HepG2 (cell line): ENCODE results near the gene ZNF888. TPM values are rescaled to one million over a fixed set of nuclear protein-coding genes. Genes with fewer than 3 reads are reported as not detected.
A peak's percentile ranks its signal among the peaks of the same experiment; 100 is the strongest.

Experiments
- AHR ChIP-seq: IDR thresholded peaks from 2 replicates; pipeline ENCODE4 v1.6.1; 2018; ENCODE audit warnings: missing genetic modification reagents, missing compliant biosample characterization
- AKAP8 ChIP-seq: sonication (generic); formaldehyde crosslinking; IDR thresholded peaks from 2 replicates; pipeline ENCODE4 v1.5.1; 2020; ENCODE audit warnings: mild to moderate bottlenecking, missing genetic modification reagents
- DMAP1 ChIP-seq: IDR thresholded peaks from 2 replicates; pipeline ENCODE4 v1.6.1; 2016
- ELF3 ChIP-seq: IDR thresholded peaks from 2 replicates; pipeline ENCODE4 v1.6.1; 2016; ENCODE audit warnings: missing genetic modification reagents, missing compliant biosample characterization
- EP300 ChIP-seq, 3 experiments: sonication (generic) in 1 of 3; formaldehyde crosslinking in 1 of 3; IDR thresholded peaks; 2 replicates each; pipeline versions ENCODE4 v1.5.1 to v1.6.1; 2011 to 2020; ENCODE audit warnings: low read depth in 2 of 3, low read length in 2 of 3, borderline replicate concordance in 1 of 3, improper control_type of control experiment in 1 of 3, mild to moderate bottlenecking in 1 of 3, missing genetic modification reagents in 1 of 3, moderate library complexity in 1 of 3
- FOXA3 ChIP-seq: IDR thresholded peaks from 2 replicates; pipeline ENCODE4 v1.6.1; 2016; ENCODE audit warnings: missing genetic modification reagents, missing compliant biosample characterization
- IKZF4 ChIP-seq: sonication (generic); formaldehyde crosslinking; IDR thresholded peaks from 2 replicates; pipeline ENCODE4 v1.5.1; 2020; ENCODE audit warnings: borderline replicate concordance, mild to moderate bottlenecking, low read depth, missing genetic modification reagents; ENCODE audit errors: not compliant biosample characterization
- MEF2D ChIP-seq: sonication (generic); formaldehyde crosslinking; IDR thresholded peaks from 2 replicates; pipeline ENCODE4 v1.5.1; 2020; ENCODE audit warnings: mild to moderate bottlenecking, missing genetic modification reagents
- NFIC ChIP-seq: IDR thresholded peaks from 2 replicates; pipeline ENCODE4 v1.6.1; 2012; ENCODE audit warnings: mild to moderate bottlenecking, low read length, inconsistent platforms
- NFKBIZ ChIP-seq: IDR thresholded peaks from 2 replicates; pipeline ENCODE4 v1.6.1; 2018; ENCODE audit warnings: missing genetic modification reagents, missing compliant biosample characterization
- RBFOX2 ChIP-seq: fragments of 200-400 bp; formaldehyde crosslinking; IDR thresholded peaks from 2 replicates; pipeline ENCODE4 v1.6.1; 2017; ENCODE audit warnings: low read depth, mild to moderate bottlenecking, low read length
- SPEN ChIP-seq: sonication (generic); formaldehyde crosslinking; IDR thresholded peaks from 2 replicates; pipeline ENCODE4 v1.5.1; 2020; ENCODE audit warnings: low read depth, mild to moderate bottlenecking, missing genetic modification reagents
- TAF1 ChIP-seq: sonication (generic); formaldehyde crosslinking; IDR thresholded peaks from 2 replicates; pipeline ENCODE4 v1.4.0; 2020; ENCODE audit warnings: missing genetic modification reagents
- TCF12 ChIP-seq, 2 experiments: fragments of 450-650 bp in 1 of 2; sonication (generic) in 1 of 2; formaldehyde crosslinking in 1 of 2; IDR thresholded peaks; 2 replicates each; pipeline versions ENCODE4 v1.6.1 to v1.8.0; 2017 to 2022; ENCODE audit warnings: antibody characterized with exemption in 1 of 2, mild to moderate bottlenecking in 1 of 2, missing genetic modification reagents in 1 of 2, moderate library complexity in 1 of 2
- TOE1 ChIP-seq: sonication (generic); formaldehyde crosslinking; IDR thresholded peaks from 2 replicates; pipeline ENCODE4 v1.4.0; 2020; ENCODE audit warnings: mild to moderate bottlenecking, missing genetic modification reagents
- ZFY ChIP-seq: sonication (generic); formaldehyde crosslinking; IDR thresholded peaks from 2 replicates; pipeline ENCODE4 v1.4.0; 2020; ENCODE audit warnings: missing genetic modification reagents
- ZNF207 ChIP-seq: fragments of 450-650 bp; IDR thresholded peaks from 2 replicates; pipeline ENCODE4 v1.6.1; 2016; ENCODE audit warnings: antibody characterized with exemption, borderline replicate concordance
- ZNF354B ChIP-seq: sonication (generic); formaldehyde crosslinking; IDR thresholded peaks from 2 replicates; pipeline ENCODE4 v1.8.0; 2022; ENCODE audit warnings: mild to moderate bottlenecking, missing genetic modification reagents
- polyA plus RNA-seq, 8 experiments: library from polyadenylated mRNA; depleted of rRNA in 3 of 8; stranded (reverse) in 7 of 8; unstranded in 1 of 8; fragments of >200 nt; fragmentation: Illumina TruSeq in 4 of 8; extraction: Trizol in 4 of 8; gene quantifications; 2 replicates each; pipeline versions ENCODE4 v1.2.1 to v1.2.3, GENCODE V29; 2011 to 2016; ENCODE audit warnings: low read depth in 4 of 8, missing spikeins in 1 of 8, mixed read lengths in 1 of 8; ENCODE audit not compliant: insufficient read depth in 1 of 8
- total RNA-seq, 5 experiments: library from RNA; depleted of rRNA; stranded (reverse); fragments of >200 nt; fragmentation: Illumina TruSeq; extraction: Trizol; gene quantifications; 2 replicates each; pipeline ENCODE4 v1.2.3, GENCODE V29; 2016; ENCODE audit warnings: low read depth in 1 of 5
- TF ChIP-seq, protein P1 (sequence below): sonication (generic); IDR thresholded peaks from 2 replicates; pipeline ENCODE4 v1.6.1; 2016; ENCODE audit warnings: low read depth, borderline replicate concordance
- TF ChIP-seq, protein P2 (sequence below): sonication (generic); formaldehyde crosslinking; IDR thresholded peaks from 2 replicates; pipeline ENCODE4 v1.4.0; 2020; ENCODE audit warnings: mild to moderate bottlenecking, missing genetic modification reagents
- TF ChIP-seq, protein P3 (sequence below): sonication (generic); formaldehyde crosslinking; IDR thresholded peaks from 2 replicates; pipeline ENCODE4 v1.8.0; 2022; ENCODE audit warnings: low read depth, missing genetic modification reagents
- TF ChIP-seq, protein P4 (sequence below): sonication (generic); formaldehyde crosslinking; conservative IDR thresholded peaks from 2 replicates; pipeline ENCODE4 v1.8.1; 2023; ENCODE audit warnings: missing genetic modification reagents
- TF ChIP-seq, protein P5 (sequence below): IDR thresholded peaks from 2 replicates; pipeline ENCODE4 v1.6.1; 2016

ZNF888 gene
- total and polyA plus RNA-seq, 2 of the 13 experiments (the other 11 are each of a cell fraction or from before 2014, with no cell fraction given), result 1.7 to 7.6 TPM

DNA sequence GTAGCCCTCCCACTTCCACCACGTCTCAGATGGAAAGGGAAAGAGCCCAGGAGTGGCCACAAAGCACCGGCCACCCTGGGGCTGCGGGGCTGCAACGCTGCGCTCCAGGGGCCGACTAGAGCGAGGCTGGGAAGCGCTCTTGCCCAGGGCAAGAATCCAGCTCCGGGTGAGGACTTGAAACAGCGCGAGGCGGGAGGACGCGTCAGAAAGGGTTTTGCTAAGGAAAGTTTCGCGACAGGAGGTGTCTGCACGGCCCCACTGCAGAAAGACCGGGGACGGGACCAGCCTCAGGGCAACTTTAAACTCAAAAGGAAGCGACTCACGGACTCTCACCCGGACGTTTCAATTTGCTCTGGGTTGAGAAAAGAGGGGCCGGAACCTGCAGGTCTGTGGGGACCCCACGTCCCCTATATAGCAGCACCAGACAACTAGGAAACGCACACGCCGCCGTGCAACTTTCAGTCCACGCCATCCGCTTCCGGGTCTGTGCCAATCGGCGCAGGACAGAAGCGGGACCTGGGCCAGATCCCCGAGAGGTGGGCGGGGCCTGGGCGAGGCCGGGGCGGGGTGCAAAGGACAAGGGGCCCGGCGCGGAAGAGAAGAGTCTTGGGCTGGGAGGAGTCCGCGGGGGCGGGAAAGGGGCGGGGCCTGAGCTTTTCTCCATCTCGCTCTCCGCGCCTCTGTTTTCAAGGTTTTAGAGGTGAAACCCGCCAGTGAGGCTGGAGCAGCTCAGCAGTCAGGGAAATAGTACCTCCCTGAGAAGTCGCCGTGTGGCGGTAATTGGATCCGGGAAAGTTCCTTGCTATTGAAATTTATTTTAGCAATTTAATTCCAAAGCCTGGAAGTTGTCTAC lies 39.4 kb upstream of the ZNF888 start, which contains the start of gene ZNF816 (continued):
- TF ChIP-seq, protein P1, sequence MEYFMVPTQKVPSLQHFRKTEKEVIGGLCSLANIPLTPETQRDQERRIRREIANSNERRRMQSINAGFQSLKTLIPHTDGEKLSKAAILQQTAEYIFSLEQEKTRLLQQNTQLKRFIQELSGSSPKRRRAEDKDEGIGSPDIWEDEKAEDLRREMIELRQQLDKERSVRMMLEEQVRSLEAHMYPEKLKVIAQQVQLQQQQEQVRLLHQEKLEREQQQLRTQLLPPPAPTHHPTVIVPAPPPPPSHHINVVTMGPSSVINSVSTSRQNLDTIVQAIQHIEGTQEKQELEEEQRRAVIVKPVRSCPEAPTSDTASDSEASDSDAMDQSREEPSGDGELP, result no peak
- TF ChIP-seq ELF3 (peak; percentile 80), EP300 (IDR thresholded peaks at IDR 0.05; ENCODE audit: low read depth in 2 of 2, low read length in 2 of 2) (no peak), EP300 (CRISPR knock-in tag; IDR thresholded peaks at IDR 0.05; ENCODE audit: borderline replicate concordance) (no peak), NFIC (no peak), TOE1 (CRISPR knock-in tag) (no peak), MEF2D (no peak), TAF1 (CRISPR knock-in tag) (peak; percentile 46), AKAP8 (CRISPR knock-in tag) (no peak), RBFOX2 (peak; percentile 71), FOXA3 (0 out of 2 replicates have a peak, but pooled peaks have one; percentile 3), IKZF4 (CRISPR knock-in tag) (no peak), DMAP1 (CRISPR knock-in tag) (peak; percentile 78), ZNF207 (no peak), ZNF354B (CRISPR knock-in tag) (no peak), NFKBIZ (CRISPR knock-in tag) (peak; percentile 14; the same call in 1 of the 2 replicates), SPEN (CRISPR knock-in tag) (no peak), TCF12 (IDR thresholded peaks at IDR 0.05) (no peak), TCF12 (CRISPR knock-in tag; IDR thresholded peaks at IDR 0.05) (peak; percentile 54; the same call in 1 of the 2 replicates), ZFY (peak; percentile 57; the same call in 1 of the 2 replicates), AHR (no peak)
- TF ChIP-seq, protein P2, sequence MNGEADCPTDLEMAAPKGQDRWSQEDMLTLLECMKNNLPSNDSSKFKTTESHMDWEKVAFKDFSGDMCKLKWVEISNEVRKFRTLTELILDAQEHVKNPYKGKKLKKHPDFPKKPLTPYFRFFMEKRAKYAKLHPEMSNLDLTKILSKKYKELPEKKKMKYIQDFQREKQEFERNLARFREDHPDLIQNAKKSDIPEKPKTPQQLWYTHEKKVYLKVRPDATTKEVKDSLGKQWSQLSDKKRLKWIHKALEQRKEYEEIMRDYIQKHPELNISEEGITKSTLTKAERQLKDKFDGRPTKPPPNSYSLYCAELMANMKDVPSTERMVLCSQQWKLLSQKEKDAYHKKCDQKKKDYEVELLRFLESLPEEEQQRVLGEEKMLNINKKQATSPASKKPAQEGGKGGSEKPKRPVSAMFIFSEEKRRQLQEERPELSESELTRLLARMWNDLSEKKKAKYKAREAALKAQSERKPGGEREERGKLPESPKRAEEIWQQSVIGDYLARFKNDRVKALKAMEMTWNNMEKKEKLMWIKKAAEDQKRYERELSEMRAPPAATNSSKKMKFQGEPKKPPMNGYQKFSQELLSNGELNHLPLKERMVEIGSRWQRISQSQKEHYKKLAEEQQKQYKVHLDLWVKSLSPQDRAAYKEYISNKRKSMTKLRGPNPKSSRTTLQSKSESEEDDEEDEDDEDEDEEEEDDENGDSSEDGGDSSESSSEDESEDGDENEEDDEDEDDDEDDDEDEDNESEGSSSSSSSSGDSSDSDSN (CRISPR knock-in tag), result peak; percentile 52; the same call in 1 of the 2 replicates
- TF ChIP-seq, protein P3, sequence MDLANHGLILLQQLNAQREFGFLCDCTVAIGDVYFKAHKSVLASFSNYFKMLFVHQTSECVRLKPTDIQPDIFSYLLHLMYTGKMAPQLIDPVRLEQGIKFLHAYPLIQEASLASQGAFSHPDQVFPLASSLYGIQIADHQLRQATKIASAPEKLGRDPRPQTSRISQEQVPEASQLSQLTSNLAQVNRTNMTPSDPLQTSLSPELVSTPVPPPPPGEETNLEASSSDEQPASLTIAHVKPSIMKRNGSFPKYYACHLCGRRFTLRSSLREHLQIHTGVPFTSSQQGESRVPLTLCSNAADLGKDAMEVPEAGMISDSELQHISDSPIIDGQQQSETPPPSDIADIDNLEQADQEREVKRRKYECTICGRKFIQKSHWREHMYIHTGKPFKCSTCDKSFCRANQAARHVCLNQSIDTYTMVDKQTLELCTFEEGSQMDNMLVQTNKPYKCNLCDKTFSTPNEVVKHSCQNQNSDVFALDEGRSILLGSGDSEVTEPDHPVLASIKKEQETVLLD (CRISPR knock-in tag), result no peak
- TF ChIP-seq, protein P4, sequence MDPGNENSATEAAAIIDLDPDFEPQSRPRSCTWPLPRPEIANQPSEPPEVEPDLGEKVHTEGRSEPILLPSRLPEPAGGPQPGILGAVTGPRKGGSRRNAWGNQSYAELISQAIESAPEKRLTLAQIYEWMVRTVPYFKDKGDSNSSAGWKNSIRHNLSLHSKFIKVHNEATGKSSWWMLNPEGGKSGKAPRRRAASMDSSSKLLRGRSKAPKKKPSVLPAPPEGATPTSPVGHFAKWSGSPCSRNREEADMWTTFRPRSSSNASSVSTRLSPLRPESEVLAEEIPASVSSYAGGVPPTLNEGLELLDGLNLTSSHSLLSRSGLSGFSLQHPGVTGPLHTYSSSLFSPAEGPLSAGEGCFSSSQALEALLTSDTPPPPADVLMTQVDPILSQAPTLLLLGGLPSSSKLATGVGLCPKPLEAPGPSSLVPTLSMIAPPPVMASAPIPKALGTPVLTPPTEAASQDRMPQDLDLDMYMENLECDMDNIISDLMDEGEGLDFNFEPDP (CRISPR knock-in tag), result 0 out of 2 replicates have a peak, but pooled peaks have one; percentile 80
- TF ChIP-seq, protein P5, sequence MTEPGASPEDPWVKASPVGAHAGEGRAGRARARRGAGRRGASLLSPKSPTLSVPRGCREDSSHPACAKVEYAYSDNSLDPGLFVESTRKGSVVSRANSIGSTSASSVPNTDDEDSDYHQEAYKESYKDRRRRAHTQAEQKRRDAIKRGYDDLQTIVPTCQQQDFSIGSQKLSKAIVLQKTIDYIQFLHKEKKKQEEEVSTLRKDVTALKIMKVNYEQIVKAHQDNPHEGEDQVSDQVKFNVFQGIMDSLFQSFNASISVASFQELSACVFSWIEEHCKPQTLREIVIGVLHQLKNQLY (CRISPR knock-in tag), result no peak
